HG03342 (cell line): ENCODE measurements around the gene TEX2.
"Not testable (repeated sequence)": the region's sequence is repeated elsewhere in the genome, so short reads cannot be mapped to it uniquely, and the experiment has no call there.

Experiments
- ATAC-seq: cut with Tn5 transposase; IDR thresholded peaks from one replicate; pipeline ENCODE4 v1.9.1; 2021; ENCODE audit warnings: mild to moderate bottlenecking, moderate library complexity; ENCODE audit not compliant: unreplicated experiment

Gene TEX2

GRCh38 chr17:64185557-64185956, 77.5 kb downstream of the TEX2 start:
- ATAC-seq = not testable (repeated sequence)

DNA sequence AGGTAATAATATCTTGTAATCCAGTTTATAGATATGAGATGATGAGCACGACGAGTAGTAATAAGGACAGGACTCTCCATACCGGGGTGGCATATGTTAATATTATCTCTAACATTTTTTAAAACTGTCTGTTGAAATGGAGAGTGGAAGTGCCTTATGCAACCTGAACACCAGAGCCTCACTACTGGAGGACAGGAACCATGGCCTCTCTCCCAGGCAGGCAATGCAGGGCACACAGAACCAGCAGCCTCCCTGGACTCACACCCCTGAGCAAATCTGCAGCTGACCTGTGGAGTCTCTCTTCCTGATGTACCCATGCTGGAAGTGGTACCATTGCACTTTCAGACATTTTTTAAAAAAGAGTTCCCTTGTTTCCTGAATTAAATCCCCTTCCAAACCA, 78.0 kb downstream of the TEX2 start:
- no peak for ATAC-seq

- ATAC-seq = no peak
Observed at GRCh38 chr17:64183815-64184214, 79.2 kb downstream of the TEX2 start.

DNA sequence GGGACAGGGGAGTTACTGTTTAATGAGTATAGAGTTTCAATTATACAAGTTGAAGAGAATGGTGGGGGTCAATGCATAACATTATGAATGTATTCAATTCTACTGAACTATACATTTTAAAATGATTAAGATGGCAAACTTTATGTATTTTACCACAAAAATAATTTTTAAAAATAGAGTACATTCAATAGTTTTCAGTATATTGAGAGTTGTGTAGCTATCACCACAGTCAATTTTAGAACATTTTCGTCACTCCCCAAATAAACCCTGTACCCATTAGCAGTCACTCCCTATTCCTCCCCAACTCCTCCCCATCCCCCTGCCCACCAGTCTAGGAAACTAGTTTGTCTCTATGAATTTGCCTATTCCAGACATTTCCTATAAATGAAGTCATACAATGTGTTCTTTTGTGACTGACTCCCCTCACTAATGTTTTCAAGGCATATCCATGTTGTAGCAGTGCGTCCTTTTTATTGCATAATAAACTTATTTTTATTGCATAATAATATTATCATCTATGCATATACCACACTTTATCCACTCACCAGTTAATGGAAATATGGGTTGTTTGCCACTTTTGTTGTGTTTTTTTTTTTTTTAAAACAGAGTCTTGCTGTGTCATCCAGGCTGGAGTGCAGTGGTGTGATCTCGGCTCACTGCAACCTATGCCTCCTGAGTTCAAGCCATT, 80.6 kb downstream of the TEX2 start:
- ATAC-seq = no peak

DNA sequence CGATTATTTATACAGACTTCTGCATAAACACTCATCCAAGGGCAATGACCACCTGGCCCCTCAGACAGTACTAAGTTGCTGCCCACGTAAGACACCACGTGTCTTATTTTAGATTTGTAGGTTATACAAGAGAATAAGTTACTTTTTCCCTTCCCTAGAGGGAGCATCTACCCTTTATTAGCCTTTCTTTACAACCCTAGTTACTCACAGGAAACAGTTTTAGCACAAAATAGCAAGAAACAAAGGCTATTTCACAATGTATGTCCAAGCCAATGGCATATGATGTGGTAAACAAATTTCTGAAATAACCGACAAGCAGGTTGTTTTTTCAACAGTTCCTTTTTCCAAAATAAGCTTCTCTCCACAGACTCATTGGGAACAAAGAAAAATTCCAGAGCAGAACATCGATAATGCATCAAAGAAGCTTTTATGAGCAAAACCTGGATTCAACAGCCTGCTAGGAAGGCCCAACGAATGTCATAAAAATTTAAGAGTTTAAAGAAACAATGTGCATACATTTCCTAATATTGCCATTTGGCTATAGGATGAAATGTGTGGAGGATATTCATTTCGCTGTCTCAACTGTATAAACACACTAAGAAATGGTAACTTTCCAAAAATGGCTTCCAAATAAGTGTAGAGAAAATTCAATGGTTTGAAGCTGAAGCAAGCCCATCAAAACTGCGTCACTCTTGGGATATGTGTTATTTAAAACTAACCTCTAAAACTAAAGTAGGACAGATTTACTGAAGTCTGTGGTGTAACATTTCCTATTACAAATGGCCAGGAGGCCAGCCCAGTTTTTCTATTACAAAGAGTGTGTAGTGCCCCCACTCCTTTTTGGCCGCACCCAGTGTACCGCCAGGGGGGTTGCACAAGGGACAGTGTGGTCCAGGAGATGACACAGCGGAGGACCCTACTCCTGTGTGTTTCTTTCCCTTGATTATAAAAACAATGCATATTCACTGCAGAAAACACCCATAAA, 82.7 kb downstream of the TEX2 start:
- no peak for ATAC-seq

GRCh38 chr17:64179024-64179423, 84.0 kb downstream of the TEX2 start:
- ATAC-seq = not testable (repeated sequence)

GRCh38 chr17:64178011-64178825, 84.8 kb downstream of the TEX2 start:
- ATAC-seq = no peak

DNA sequence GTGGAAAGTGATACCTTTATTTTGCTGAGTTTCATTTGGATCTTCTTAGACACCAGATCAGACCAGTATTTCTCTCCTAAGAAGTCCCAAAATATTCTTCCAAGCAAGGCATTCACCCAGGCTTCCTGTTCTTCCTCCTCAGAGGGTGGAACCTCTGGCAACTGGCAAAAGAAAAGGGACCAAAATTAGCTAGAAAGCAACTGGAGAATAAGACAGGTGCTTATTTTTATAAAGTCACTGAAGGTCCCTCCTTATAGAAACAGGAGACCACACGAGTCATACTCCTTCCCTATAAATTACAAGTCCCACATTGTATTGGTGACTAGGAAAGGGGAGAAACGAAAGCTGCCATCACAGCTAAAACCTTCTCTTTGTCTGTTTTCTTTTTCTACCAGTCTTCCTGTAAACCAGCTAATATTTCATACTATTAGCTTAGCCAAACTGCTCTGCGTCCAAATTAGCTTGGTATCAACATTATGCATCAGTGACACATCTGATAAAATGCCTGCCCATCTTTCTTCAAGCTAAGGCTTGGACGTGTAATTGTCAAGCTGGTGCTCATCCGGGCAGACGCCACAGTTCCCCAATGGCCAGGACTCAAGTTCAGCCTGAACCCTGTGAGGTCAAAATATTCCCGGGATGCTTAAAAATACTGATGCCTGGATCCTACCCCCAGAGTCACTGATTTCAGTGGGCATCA, 85.6 kb downstream of the TEX2 start:
- ATAC-seq = no peak

DNA sequence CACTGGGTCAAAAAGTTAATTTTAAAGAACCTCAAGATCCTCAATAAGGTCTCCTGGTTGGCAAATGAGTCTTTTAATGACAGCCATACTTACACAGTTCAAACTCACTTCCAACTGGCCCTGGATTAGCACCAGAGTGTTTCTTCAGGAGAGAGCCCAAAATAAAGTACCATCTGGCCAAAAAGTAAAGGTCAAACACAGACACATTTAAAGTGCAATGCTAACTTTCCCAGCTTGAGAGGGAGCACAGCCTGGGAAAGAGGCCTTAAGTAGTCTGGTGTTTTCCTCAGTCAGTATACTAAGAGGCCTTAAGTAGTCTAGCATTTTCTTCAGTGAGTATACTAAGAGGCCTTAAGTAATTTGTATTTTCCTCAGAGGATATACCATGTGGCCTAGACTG, 86.5 kb downstream of the TEX2 start:
- no peak for ATAC-seq

- no peak for ATAC-seq
Observed at GRCh38 chr17:64174686-64175456, 88.2 kb downstream of the TEX2 start.

GRCh38 chr17:64173646-64174045, 89.4 kb downstream of the TEX2 start:
- ATAC-seq = no peak

GRCh38 chr17:64172510-64172909, 90.5 kb downstream of the TEX2 start:
- ATAC-seq = no peak

DNA sequence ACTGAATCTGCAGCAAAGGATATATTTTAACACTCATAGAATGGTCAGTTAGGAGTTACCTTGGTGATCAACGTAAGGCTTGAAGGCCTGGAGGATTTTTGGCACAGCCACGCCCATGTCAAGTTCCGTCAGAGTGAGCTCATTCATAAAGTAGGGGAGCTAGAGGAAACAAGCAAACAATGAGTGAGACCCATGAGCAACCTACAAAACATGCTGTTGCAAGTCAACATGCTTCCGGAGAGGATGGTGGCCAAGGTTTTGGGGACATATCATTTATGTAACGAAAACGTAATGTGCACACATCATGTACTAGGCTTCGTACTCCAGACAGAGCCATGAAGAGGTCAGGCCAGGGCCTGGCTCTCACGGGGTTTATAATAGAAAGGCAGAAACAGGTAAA, 92.0 kb downstream of the TEX2 start:
- ATAC-seq = no peak

DNA sequence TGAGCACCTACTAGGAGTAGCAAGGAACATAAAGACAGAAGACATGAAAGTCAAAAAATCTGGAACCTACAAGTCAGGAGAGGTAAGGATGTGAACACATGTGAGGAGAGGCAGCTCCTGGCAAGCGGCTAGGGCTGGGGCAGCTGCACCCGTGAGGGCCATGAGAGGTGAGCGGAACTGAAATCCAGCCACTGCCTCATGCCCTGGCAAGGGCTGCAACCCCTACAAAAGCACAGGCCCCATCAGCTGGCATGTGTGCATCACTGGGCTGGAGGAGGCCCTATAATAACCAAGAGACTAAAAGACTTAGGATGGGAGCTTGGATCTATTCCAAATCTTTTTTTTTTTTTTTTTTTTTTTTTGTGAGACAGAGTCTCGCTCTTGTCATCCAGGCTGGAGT, 92.8 kb downstream of the TEX2 start:
- ATAC-seq = no peak

- not testable (repeated sequence) for ATAC-seq
Observed at GRCh38 chr17:64167666-64168065, 95.4 kb downstream of the TEX2 start.

- no peak for ATAC-seq
Observed at GRCh38 chr17:64166876-64167275, 96.2 kb downstream of the TEX2 start.

DNA sequence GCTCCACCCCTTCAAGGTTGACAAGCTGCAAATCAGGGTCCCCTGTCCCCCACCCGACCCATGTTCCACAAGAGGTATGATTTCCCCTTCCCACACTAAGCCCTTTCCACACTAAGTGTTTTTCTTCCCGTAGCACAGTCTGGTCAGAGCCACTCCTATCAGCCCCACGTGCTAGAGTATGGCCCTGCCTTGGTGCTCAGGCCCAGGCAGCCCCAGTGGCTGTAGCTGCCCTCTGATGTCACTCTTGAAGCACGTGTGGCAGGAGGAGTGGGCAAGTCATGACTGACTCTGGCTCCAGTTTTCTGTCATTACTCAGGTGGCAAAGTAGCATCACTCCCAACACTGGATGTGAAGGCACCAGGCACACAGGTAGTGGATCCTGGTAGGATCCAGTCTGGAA, 97.7 kb downstream of the TEX2 start:
- no peak for ATAC-seq

GRCh38 chr17:64164596-64165285, 98.3 kb downstream of the TEX2 start:
- ATAC-seq = no peak

DNA sequence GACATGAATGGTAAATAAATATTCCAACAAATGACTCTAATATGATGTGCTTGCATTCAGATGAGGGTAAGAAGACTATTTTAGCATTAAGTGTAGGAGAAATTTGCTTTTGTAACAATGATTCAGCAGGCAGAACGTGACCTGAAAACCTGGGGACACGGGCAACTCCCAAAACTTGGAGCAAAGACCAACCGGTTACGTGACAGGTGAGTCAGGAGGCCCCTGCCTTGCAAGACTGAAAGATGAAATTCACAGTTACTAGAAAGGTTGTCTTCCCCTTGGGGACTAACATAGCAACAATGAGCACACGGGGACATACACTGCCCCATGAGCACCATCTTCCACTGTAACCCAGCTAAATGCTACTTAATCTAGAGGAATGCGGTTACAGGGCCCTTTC, 99.6 kb downstream of the TEX2 start:
- ATAC-seq = no peak
